Measurements from ENCODE around the gene CRK. TPM values are rescaled to one million over a fixed set of nuclear protein-coding genes. Genes with fewer than 3 reads are reported as not detected.
"Not testable (repeated sequence)": the region's sequence is repeated elsewhere in the genome, so short reads cannot be mapped to it uniquely, and the experiment has no call there.

Gene CRK
- total and polyA plus RNA-seq, 7 experiments from 2014 or later = 16.9 to 29.0 (median 20.9) TPM

GRCh38 chr17:1402262-1402586 lies 53.8 kb downstream of the CRK start:
- DNase-seq (no peak), ATAC-seq (no peak)
- Histone ChIP-seq H3K27ac (ENCODE audit: low read depth, low read length) (no peak overlapping the region), H3K4me1 (ENCODE audit: control insufficient read depth in 2 of 2, insufficient read depth in 2 of 2, low read length in 2 of 2) (peaks cover 7 to 19% of the 10 kb centered on the region in 2 donors), H3K36me3 (ENCODE audit: control insufficient read depth in 2 of 3, insufficient read depth in 3 of 3, low read length in 3 of 3) (peaks cover 0 to 8% (median 0%) of the 10 kb centered on the region in 3 experiments), H3K4me3 (ENCODE audit: low read length) (no peak overlapping the region), H3K27me3 (ENCODE audit: control insufficient read depth in 2 of 2, insufficient read depth in 2 of 2, low read length in 2 of 2) (no peaks in the 10 kb centered on the region), H3K9me3 (ENCODE audit: control insufficient read depth in 2 of 3, low read length in 3 of 3) (no peaks in the 10 kb centered on the region)
- ChIA-PET POLR2A (no interaction called here), CTCF (interaction anchor here (2.0 kb wide), 1 partner anchor 37 kb away, joined by 13 read pairs; no protein-coding TSS in a partner anchor)
- Mint-ChIP-seq H3K4me3 (no peak overlapping the region), H3K27ac (peak overlapping the region in 1 of 9 donors; percentile 20), H3K9me3 (peaks cover 0 to 5% (median 0%) of the 10 kb centered on the region in 11 donors), H3K27me3 (peaks cover 0 to 6% (median 0%) of the 10 kb centered on the region in 5 donors), H3K4me1 (peaks cover 10 to 22% (median 17%) of the 10 kb centered on the region in 7 donors), H3K36me3 (peaks cover 0 to 12% (median 3%) of the 10 kb centered on the region in 5 donors)
- intact Hi-C loops (cut with micrococcal nuclease) = no loop called here

GRCh38 chr17:1399679-1400512 lies 56.1 kb downstream of the CRK start, which contains the start of gene YWHAE:
YWHAE (minus strand) TSS chr17:1400222; CDS start chr17:1400110, 112 bp downstream.
- Mint-ChIP-seq H3K27ac (peak within 1 kb of the TSS; percentile 97 to 100 (median 99)), H3K4me3 (peak within 1 kb of the TSS; percentile 97 to 100 (median 99)), H3K36me3 (peaks cover 3 to 16% (median 4%) of the 10 kb centered on the region in 5 donors), H3K4me1 (peaks cover 18 to 45% (median 38%) of the 10 kb centered on the region in 7 donors), H3K9me3 (peaks cover 0 to 5% (median 0%) of the 10 kb centered on the region in 11 donors), H3K27me3 (peaks cover 0 to 6% (median 0%) of the 10 kb centered on the region in 5 donors)
- intact Hi-C loops (cut with micrococcal nuclease) = loop anchor here (1.0 to 2.0 kb wide), 9 partner anchors 25 to 228 kb away; partner anchors contain the start of genes CRK (in 2 of the 2), INPP5K (in 2 of the 2), PITPNA (in 1 of the 2) and SLC43A2 (in 1 of the 2)
- peak within 1 kb of the TSS; percentile 98 for H3K27ac ChIP-seq (ENCODE audit: low read depth, low read length)
- peak within 1 kb of the TSS; percentile 100 for H3K4me3 ChIP-seq (ENCODE audit: low read length)
- H3K9me3 ChIP-seq (ENCODE audit: control insufficient read depth in 2 of 3, low read length in 3 of 3) = no peaks in the 10 kb centered on the region
- peaks cover 23 to 24% of the 10 kb centered on the region in 2 donors for H3K4me1 ChIP-seq (ENCODE audit: control insufficient read depth in 2 of 2, insufficient read depth in 2 of 2, low read length in 2 of 2)
- H3K36me3 ChIP-seq (ENCODE audit: control insufficient read depth in 2 of 3, insufficient read depth in 3 of 3, low read length in 3 of 3) = peaks cover 0 to 13% (median 0%) of the 10 kb centered on the region in 3 experiments
- DNase-seq (peak; percentile 89 to 97 (median 94)), ATAC-seq (peak; percentile 93)
- POLR2A ChIA-PET = interaction anchor here (0.6 to 1.7 kb wide), 12 partner anchors 10 to 116 kb away, joined by 3 to 15 read pairs (median 4); partner anchors contain the start of genes CRK and INPP5K
- no peaks in the 10 kb centered on the region for H3K27me3 ChIP-seq (ENCODE audit: control insufficient read depth in 2 of 2, insufficient read depth in 2 of 2, low read length in 2 of 2)
- CTCF ChIA-PET = no interaction called here

GRCh38 chr17:1398931-1399678 lies 56.9 kb downstream of the CRK start:
- Histone ChIP-seq H3K27me3 (ENCODE audit: control insufficient read depth in 2 of 2, insufficient read depth in 2 of 2, low read length in 2 of 2) (no peaks in the 10 kb centered on the region), H3K27ac (ENCODE audit: low read depth, low read length) (peak overlapping the region; percentile 98), H3K4me1 (ENCODE audit: control insufficient read depth in 2 of 2, insufficient read depth in 2 of 2, low read length in 2 of 2) (peaks cover 27 to 29% of the 10 kb centered on the region in 2 donors), H3K9me3 (ENCODE audit: control insufficient read depth in 2 of 3, low read length in 3 of 3) (no peaks in the 10 kb centered on the region), H3K4me3 (ENCODE audit: low read length) (peak overlapping the region; percentile 100), H3K36me3 (ENCODE audit: control insufficient read depth in 2 of 3, insufficient read depth in 3 of 3, low read length in 3 of 3) (peaks cover 0 to 13% (median 0%) of the 10 kb centered on the region in 3 experiments)
- CTCF ChIA-PET = no interaction called here
- Mint-ChIP-seq H3K9me3 (peaks cover 0 to 5% (median 0%) of the 10 kb centered on the region in 11 donors), H3K4me3 (peak overlapping the region; percentile 97 to 100 (median 99)), H3K4me1 (peaks cover 25 to 53% (median 42%) of the 10 kb centered on the region in 7 donors), H3K27ac (peak overlapping the region; percentile 97 to 100 (median 99)), H3K36me3 (peaks cover 3 to 16% (median 5%) of the 10 kb centered on the region in 5 donors), H3K27me3 (peaks cover 0 to 6% (median 0%) of the 10 kb centered on the region in 5 donors)
- ATAC-seq = peak; percentile 19
- POLR2A ChIA-PET = interaction anchor here (0.6 to 1.7 kb wide), 10 partner anchors 9 to 117 kb away, joined by 3 to 15 read pairs (median 5); partner anchors contain the start of genes CRK and INPP5K
- peak in 7 of 9 donors; percentile 12 to 56 (median 22) for DNase-seq
- intact Hi-C loops (cut with micrococcal nuclease) = loop anchor here (1.0 to 2.0 kb wide), 3 partner anchors 21 to 34 kb away; no protein-coding TSS in a partner anchor

- H3K4me3 ChIP-seq (ENCODE audit: low read length) = peak overlapping the region; percentile 100
- H3K9me3 ChIP-seq (ENCODE audit: control insufficient read depth in 2 of 3, low read length in 3 of 3) = no peaks in the 10 kb centered on the region
- intact Hi-C loops (cut with micrococcal nuclease) = loop anchor here (1.0 to 2.0 kb wide), 3 partner anchors 20 to 33 kb away; no protein-coding TSS in a partner anchor
- H3K27ac ChIP-seq (ENCODE audit: low read depth, low read length) = peak overlapping the region; percentile 98
- H3K27me3 Mint-ChIP-seq = peaks cover 0 to 6% (median 0%) of the 10 kb centered on the region in 5 donors
- POLR2A ChIA-PET = interaction anchor here (0.6 to 1.5 kb wide), 2 partner anchors 21 to 24 kb away, joined by 3 to 10 read pairs; no protein-coding TSS in a partner anchor
- H3K4me1 Mint-ChIP-seq = peaks cover 32 to 64% (median 50%) of the 10 kb centered on the region in 7 donors
- H3K9me3 Mint-ChIP-seq = peaks cover 0 to 5% (median 0%) of the 10 kb centered on the region in 11 donors
- no peaks in the 10 kb centered on the region for H3K27me3 ChIP-seq (ENCODE audit: control insufficient read depth in 2 of 2, insufficient read depth in 2 of 2, low read length in 2 of 2)
- CTCF ChIA-PET = interaction anchor here (0.6 kb wide), 1 partner anchor 33 kb away, joined by 3 read pairs; no protein-coding TSS in a partner anchor
- ATAC-seq = no peak
- peaks cover 0 to 13% (median 0%) of the 10 kb centered on the region in 3 experiments for H3K36me3 ChIP-seq (ENCODE audit: control insufficient read depth in 2 of 3, insufficient read depth in 3 of 3, low read length in 3 of 3)
- H3K4me1 ChIP-seq (ENCODE audit: control insufficient read depth in 2 of 2, insufficient read depth in 2 of 2, low read length in 2 of 2) = peaks cover 36% of the 10 kb centered on the region in 2 donors
- peak overlapping the region; percentile 97 to 100 (median 99) for H3K4me3 Mint-ChIP-seq
- peaks cover 3 to 16% (median 7%) of the 10 kb centered on the region in 5 donors for H3K36me3 Mint-ChIP-seq
- no peak for DNase-seq
- peak overlapping the region; percentile 97 to 100 (median 99) for H3K27ac Mint-ChIP-seq
These were observed 58.0 kb downstream of the CRK start for GRCh38 chr17:1398028-1398427.

GRCh38 chr17:1395876-1396665 lies 60.0 kb downstream of the CRK start:
- DNase-seq; intact Hi-C loops (cut with micrococcal nuclease); H3K27me3 ChIP-seq (ENCODE audit: control insufficient read depth in 2 of 2, insufficient read depth in 2 of 2, low read length in 2 of 2); ATAC-seq; H3K27me3 Mint-ChIP-seq; H3K4me3 ChIP-seq (ENCODE audit: low read length); H3K27ac ChIP-seq (ENCODE audit: low read depth, low read length); H3K9me3 Mint-ChIP-seq; POLR2A ChIA-PET; H3K9me3 ChIP-seq (ENCODE audit: control insufficient read depth in 2 of 3, low read length in 3 of 3): not testable (repeated sequence)
- H3K4me1 ChIP-seq (ENCODE audit: control insufficient read depth in 2 of 2, insufficient read depth in 2 of 2, low read length in 2 of 2) = peaks cover 47 to 52% of the 10 kb centered on the region in 2 donors
- H3K36me3 Mint-ChIP-seq = peaks cover 3 to 16% (median 7%) of the 10 kb centered on the region in 5 donors
- peaks cover 50 to 83% (median 56%) of the 10 kb centered on the region in 7 donors for H3K4me1 Mint-ChIP-seq
- CTCF ChIA-PET = interaction anchor here (1.0 kb wide), 1 partner anchor 31 kb away, joined by 5 read pairs; no protein-coding TSS in a partner anchor
- H3K27ac Mint-ChIP-seq = peak overlapping the region in 5 of 9 donors; percentile 17 to 72 (median 71)
- H3K36me3 ChIP-seq (ENCODE audit: control insufficient read depth in 2 of 3, insufficient read depth in 3 of 3, low read length in 3 of 3) = peaks cover 0 to 13% (median 0%) of the 10 kb centered on the region in 3 experiments
- H3K4me3 Mint-ChIP-seq = peak overlapping the region in 8 of 10 donors; percentile 23 to 99 (median 35)

Data from naive thymus-derived CD4-positive, alpha-beta T cell (primary cell).